IPS-11a (cell line): ENCODE results near the gene ATG2A.
A peak's percentile ranks its signal among the peaks of the same experiment; 100 is the strongest.

Experiments used
- H3K4me3 ChIP-seq: one replicate; pipeline ENCODE4 v1.5.1; 2013; ENCODE audit warnings: low read depth, low read length, control low read depth

The ATG2A gene

GRCh38 chr11:64916775-64917662 is at the start of gene ATG2A:
Gene ATG2A (minus strand): TSS chr11:64917209. CDS start chr11:64917135, 74 bp downstream.
- H3K4me3 ChIP-seq: peak within 1 kb of the TSS; percentile 84

- no peak overlapping the region for H3K4me3 ChIP-seq
Observed at GRCh38 chr11:64963072-64963631, 46.1 kb upstream of the ATG2A start.

GRCh38 chr11:64960719-64961118 is 43.7 kb upstream of the ATG2A start:
- no peak overlapping the region for H3K4me3 ChIP-seq

- no peak overlapping the region for H3K4me3 ChIP-seq
Observed at GRCh38 chr11:64959498-64959897, 42.5 kb upstream of the ATG2A start.

- H3K4me3 ChIP-seq: no peak overlapping the region
Observed at GRCh38 chr11:64954201-64954600, 37.2 kb upstream of the ATG2A start.

- H3K4me3 ChIP-seq: no peak overlapping the region
Observed at GRCh38 chr11:64951529-64951928, 34.5 kb upstream of the ATG2A start.

GRCh38 chr11:64947208-64947814 is 30.3 kb upstream of the ATG2A start:
- no peak overlapping the region for H3K4me3 ChIP-seq

- no peak overlapping the region for H3K4me3 ChIP-seq
Observed at GRCh38 chr11:64936539-64936938, 19.5 kb upstream of the ATG2A start.

- H3K4me3 ChIP-seq: no peak within 1 kb of the TSS
Observed at GRCh38 chr11:64935359-64936081, 18.5 kb upstream of the ATG2A start, which contains the start of gene GPHA2. Gene GPHA2 (minus strand): TSS chr11:64935893. CDS start chr11:64935460, 433 bp downstream.

GRCh38 chr11:64934682-64935358 is 17.8 kb upstream of the ATG2A start:
- H3K4me3 ChIP-seq: no peak overlapping the region

GRCh38 chr11:64933935-64934681 is 17.1 kb upstream of the ATG2A start:
- H3K4me3 ChIP-seq: no peak overlapping the region

- no peak overlapping the region for H3K4me3 ChIP-seq
Observed at GRCh38 chr11:64933213-64933934, 16.4 kb upstream of the ATG2A start.

GRCh38 chr11:64932324-64932723 is 15.3 kb upstream of the ATG2A start:
- H3K4me3 ChIP-seq: no peak overlapping the region

- H3K4me3 ChIP-seq: no peak overlapping the region
Observed at GRCh38 chr11:64931290-64931689, 14.3 kb upstream of the ATG2A start.

GRCh38 chr11:64930340-64930739 is 13.3 kb upstream of the ATG2A start:
- no peak overlapping the region for H3K4me3 ChIP-seq

GRCh38 chr11:64929625-64930024 is 12.6 kb upstream of the ATG2A start:
- no peak overlapping the region for H3K4me3 ChIP-seq

- no peak overlapping the region for H3K4me3 ChIP-seq
Observed at GRCh38 chr11:64928957-64929356, 11.9 kb upstream of the ATG2A start.

GRCh38 chr11:64926689-64927088 is 9.7 kb upstream of the ATG2A start:
- no peak overlapping the region for H3K4me3 ChIP-seq
